Keratinocyte (primary cell): ENCODE results near the gene DUSP22. TPM values are rescaled to one million over a fixed set of nuclear protein-coding genes. Genes with fewer than 3 reads are reported as not detected.

Source experiments
- DNase-seq: peaks from one replicate; pipeline ENCODE4 v3.0.0-alpha.2; 2011; ENCODE audit warnings: low read depth, missing footprints, low spot score
- FAIRE-seq: peaks from 2 replicates; lab custom pipeline; 2011; peaks lifted over from hg19 to GRCh38; lab: Jason Lieb, UNC
- H2AFZ ChIP-seq: 2 replicates; pipeline ENCODE4 v1.6.0; 2012; ENCODE audit warnings: low read length, control low read depth, inconsistent platforms; ENCODE audit not compliant: control insufficient read depth
- H3K27ac ChIP-seq: 2 replicates; pipeline ENCODE4 v1.5.1; 2011; ENCODE audit warnings: low read length; ENCODE audit not compliant: control insufficient read depth, insufficient read depth
- H3K27me3 ChIP-seq: 3 replicates; pipeline ENCODE4 v1.6.0; 2011; ENCODE audit warnings: low read length; ENCODE audit not compliant: control insufficient read depth, insufficient read depth; ENCODE audit errors: extremely low read depth
- H3K36me3 ChIP-seq, 2 experiments: 2 replicates in 1 of 2; 3 replicates in 1 of 2; pipeline ENCODE4 v1.5.1; 2011; ENCODE audit warnings: low read length in 2 of 2, mild to moderate bottlenecking in 1 of 2; ENCODE audit not compliant: control insufficient read depth in 2 of 2, insufficient read depth in 2 of 2; ENCODE audit errors: extremely low read depth in 1 of 2
- H3K4me1 ChIP-seq: 3 replicates; pipeline ENCODE4 v1.5.1; 2011; ENCODE audit warnings: low read length; ENCODE audit not compliant: control insufficient read depth, insufficient read depth; ENCODE audit errors: extremely low read depth
- H3K4me2 ChIP-seq: 3 replicates; pipeline ENCODE4 v1.6.0; 2011; ENCODE audit warnings: low read depth, low read length; ENCODE audit not compliant: control insufficient read depth, insufficient read depth; ENCODE audit errors: extremely low read depth
- H3K4me3 ChIP-seq, 3 experiments: fragments of 200-600 bp in 1 of 3; sonication (generic) in 1 of 3; 2 replicates in 2 of 3; 3 replicates in 1 of 3; pipeline ENCODE4 v1.5.1; 2011 to 2016; ENCODE audit warnings: low read length in 3 of 3, mild to moderate bottlenecking in 3 of 3, control low read depth in 2 of 3, inconsistent platforms in 1 of 3, low read depth in 1 of 3, mixed read lengths in 1 of 3, mixed run types in 1 of 3, moderate library complexity in 1 of 3; ENCODE audit not compliant: control insufficient read depth in 2 of 3, insufficient read depth in 2 of 3; ENCODE audit errors: extremely low read depth in 1 of 3
- H3K79me2 ChIP-seq: 2 replicates; pipeline ENCODE4 v1.6.0; 2012; ENCODE audit warnings: low read length; ENCODE audit not compliant: control insufficient read depth, insufficient read depth
- H3K9ac ChIP-seq: 3 replicates; pipeline ENCODE4 v1.6.0; 2011; ENCODE audit warnings: low read length; ENCODE audit not compliant: control insufficient read depth, insufficient read depth; ENCODE audit errors: extremely low read depth
- H3K9me1 ChIP-seq: 3 replicates; pipeline ENCODE4 v1.6.0; 2011; ENCODE audit warnings: low read length; ENCODE audit not compliant: control insufficient read depth, insufficient read depth; ENCODE audit errors: extremely low read depth
- H3K9me3 ChIP-seq: 2 replicates; pipeline ENCODE4 v1.5.1; 2012; ENCODE audit warnings: low read depth, low read length; ENCODE audit not compliant: control insufficient read depth
- H4K20me1 ChIP-seq: 3 replicates; pipeline ENCODE4 v1.6.0; 2011; ENCODE audit warnings: low read length; ENCODE audit not compliant: control insufficient read depth, insufficient read depth; ENCODE audit errors: extremely low read depth
- CTCF ChIP-seq, 3 experiments: IDR thresholded peaks in 1 of 3; conservative IDR thresholded peaks in 1 of 3; optimal IDR thresholded peaks in 1 of 3; 2 replicates in 2 of 3; 3 replicates in 1 of 3; pipeline versions ENCODE3 to v1.5.1; 2011; ENCODE audit warnings: low read length in 3 of 3, mild to moderate bottlenecking in 3 of 3, moderate library complexity in 2 of 3, control low read depth in 1 of 3, inconsistent platforms in 1 of 3; ENCODE audit not compliant: insufficient read depth in 2 of 3; ENCODE audit errors: extremely low read depth in 1 of 3
- EZH2 ChIP-seq: IDR thresholded peaks from one replicate; pipeline ENCODE4 v1.6.1; 2012; ENCODE audit warnings: inconsistent platforms, mild to moderate bottlenecking, low read length, moderate library complexity
- dilution Hi-C: fragments of 300-500 bp; cut with MboI; formaldehyde crosslinking; loops from one replicate; pipeline ENCODE4 v1.7.0; 2020; ENCODE audit warnings: low sequenced_read_pairs; ENCODE audit not compliant: extremely low pct_ligation_motif_present
- polyA plus RNA-seq, 5 experiments: library from polyadenylated mRNA; depleted of rRNA in 3 of 5; stranded (reverse) in 3 of 5; stranded (forward) in 1 of 5; unstranded in 1 of 5; fragments of >200 nt; gene quantifications; 1 replicate in 1 of 5; 2 replicates in 3 of 5; 3 replicates in 1 of 5; pipeline versions ENCODE4 v1.2.1 to v1.2.3, GENCODE V29; 2011 to 2012; ENCODE audit warnings: missing spikeins in 2 of 5, low read depth in 1 of 5, low replicate concordance in 1 of 5

Gene DUSP22
- polyA plus RNA-seq, 1 donor (not counting 4 experiments of a cell fraction or from before 2014, with no cell fraction given): 17.3 TPM

- Histone ChIP-seq H3K27ac (no peak overlapping the region), H3K79me2 (no peaks in the 10 kb centered on the region), H3K9ac (no peak overlapping the region), H3K9me3 (no peaks in the 10 kb centered on the region), H2AFZ (no peak overlapping the region), H3K36me3 (no peaks in the 10 kb centered on the region), H3K4me2 (no peak overlapping the region), H3K4me3 (no peak overlapping the region), H3K27me3 (no peaks in the 10 kb centered on the region), H3K4me1 (peaks cover 9% of the 10 kb centered on the region), H4K20me1 (no peaks in the 10 kb centered on the region), H3K9me1 (no peaks in the 10 kb centered on the region)
- dilution Hi-C loops: no loop called here
- TF ChIP-seq CTCF (optimal IDR thresholded peaks at IDR 0.05 in 1 of 3, IDR thresholded peaks at IDR 0.05 in 1 of 3, conservative IDR thresholded peaks at IDR 0.05 in 1 of 3; ENCODE audit: extremely low read depth in 1 of 3, insufficient read depth in 2 of 3, low read length in 3 of 3) (no peak), EZH2 (no peak)
- DNase-seq (no peak), FAIRE-seq (no peak)
Observed at GRCh38 chr6:257031-257725, 35.1 kb upstream of the DUSP22 start.

GRCh38 chr6:257774-258173 is 34.5 kb upstream of the DUSP22 start:
- no peak overlapping the region for H3K27ac ChIP-seq
- no peaks in the 10 kb centered on the region for H3K9me3 ChIP-seq
- peaks cover 3% of the 10 kb centered on the region for H3K4me1 ChIP-seq
- TF ChIP-seq EZH2: no peak
- no peak for TF ChIP-seq CTCF (optimal IDR thresholded peaks at IDR 0.05 in 1 of 3, IDR thresholded peaks at IDR 0.05 in 1 of 3, conservative IDR thresholded peaks at IDR 0.05 in 1 of 3; ENCODE audit: extremely low read depth in 1 of 3, insufficient read depth in 2 of 3, low read length in 3 of 3)
- no peak overlapping the region for H3K4me2 ChIP-seq
- dilution Hi-C loops: no loop called here
- no peak for DNase-seq
- no peaks in the 10 kb centered on the region for H3K9me1 ChIP-seq
- no peak overlapping the region for H3K9ac ChIP-seq
- no peaks in the 10 kb centered on the region for H3K27me3 ChIP-seq
- H3K79me2 ChIP-seq: no peaks in the 10 kb centered on the region
- H3K4me3 ChIP-seq: no peak overlapping the region
- no peak for FAIRE-seq
- no peak overlapping the region for H2AFZ ChIP-seq
- no peaks in the 10 kb centered on the region for H3K36me3 ChIP-seq
- H4K20me1 ChIP-seq: no peaks in the 10 kb centered on the region
